Trophoblast cell (in vitro differentiated cells and primary cell): ENCODE data around the gene TTPAL.

Experiments
- DNase-seq, 2 donors: peaks; one replicate each; pipeline ENCODE4 v3.0.0-alpha.2; 2016
- H2AFZ ChIP-seq: 2 replicates; pipeline ENCODE4 v1.6.1; 2013; ENCODE audit warnings: low read length, moderate library complexity, mild to moderate bottlenecking; ENCODE audit not compliant: insufficient read depth, poor library complexity
- H2AK5ac ChIP-seq: 2 replicates; pipeline ENCODE4 v1.6.1; 2013; ENCODE audit warnings: mild to moderate bottlenecking, low read length
- H2BK120ac ChIP-seq: 2 replicates; pipeline ENCODE4 v1.6.1; 2013; ENCODE audit warnings: low read length, mild to moderate bottlenecking, moderate library complexity; ENCODE audit not compliant: insufficient read depth, poor library complexity
- H2BK12ac ChIP-seq: 2 replicates; pipeline ENCODE4 v1.6.1; 2013; ENCODE audit warnings: mild to moderate bottlenecking, low read length, moderate library complexity
- H2BK5ac ChIP-seq: 2 replicates; pipeline ENCODE4 v1.6.1; 2013; ENCODE audit warnings: low read length, low read depth, moderate library complexity, mild to moderate bottlenecking; ENCODE audit not compliant: poor library complexity
- H3K14ac ChIP-seq: 2 replicates; pipeline ENCODE4 v1.6.1; 2013; ENCODE audit warnings: mild to moderate bottlenecking, low read length
- H3K18ac ChIP-seq: 2 replicates; pipeline ENCODE4 v1.6.1; 2013; ENCODE audit warnings: mild to moderate bottlenecking, low read length
- H3K23ac ChIP-seq: 2 replicates; pipeline ENCODE4 v1.6.1; 2013; ENCODE audit warnings: low read length
- H3K27ac ChIP-seq: 2 replicates; pipeline ENCODE4 v1.5.1; 2013; ENCODE audit warnings: low read depth, mild to moderate bottlenecking, inconsistent platforms, low read length, moderate library complexity
- H3K27me3 ChIP-seq: 2 replicates; pipeline ENCODE4 v1.6.1; 2013; ENCODE audit warnings: inconsistent platforms, mild to moderate bottlenecking, low read length, moderate library complexity; ENCODE audit not compliant: insufficient read depth
- H3K36me3 ChIP-seq, 2 experiments: 1 replicate in 1 of 2; 2 replicates in 1 of 2; pipeline ENCODE4 v1.6.1; 2013; ENCODE audit warnings: low read length in 2 of 2, mild to moderate bottlenecking in 2 of 2, moderate library complexity in 1 of 2; ENCODE audit not compliant: insufficient read depth in 2 of 2, control insufficient read depth in 1 of 2
- H3K4ac ChIP-seq: 2 replicates; pipeline ENCODE4 v1.6.1; 2013; ENCODE audit warnings: low read depth, mild to moderate bottlenecking, low read length, moderate library complexity
- H3K4me1 ChIP-seq, 2 experiments: 1 replicate in 1 of 2; 2 replicates in 1 of 2; pipeline ENCODE4 v1.6.1; 2013; ENCODE audit warnings: low read length in 2 of 2, mild to moderate bottlenecking in 2 of 2, moderate library complexity in 1 of 2; ENCODE audit not compliant: insufficient read depth in 2 of 2, control insufficient read depth in 1 of 2
- H3K4me2 ChIP-seq: 2 replicates; pipeline ENCODE4 v1.6.1; 2013; ENCODE audit warnings: inconsistent platforms, mild to moderate bottlenecking, low read length, moderate library complexity
- H3K4me3 ChIP-seq: 2 replicates; pipeline ENCODE4 v1.5.1; 2013; ENCODE audit warnings: mild to moderate bottlenecking, low read depth, low read length, inconsistent platforms
- H3K79me1 ChIP-seq: one replicate; pipeline ENCODE4 v1.6.1; 2013; ENCODE audit warnings: low read length
- H3K79me2 ChIP-seq: 2 replicates; pipeline ENCODE4 v1.6.1; 2013; ENCODE audit warnings: low read length, mild to moderate bottlenecking; ENCODE audit not compliant: control insufficient read depth, insufficient read depth, poor library complexity
- H3K9ac ChIP-seq: 2 replicates; pipeline ENCODE4 v1.6.1; 2013; ENCODE audit warnings: mild to moderate bottlenecking, low read length
- H3K9me3 ChIP-seq: 2 replicates; pipeline ENCODE4 v1.6.1; 2013; ENCODE audit warnings: low read depth, mild to moderate bottlenecking, control low read depth, inconsistent platforms, low read length; ENCODE audit not compliant: insufficient read depth
- H4K12ac ChIP-seq: 2 replicates; pipeline ENCODE4 v1.6.1; 2013; ENCODE audit warnings: low read depth, mild to moderate bottlenecking, low read length, moderate library complexity
- H4K8ac ChIP-seq: 2 replicates; pipeline ENCODE4 v1.6.1; 2013; ENCODE audit warnings: low read depth, mild to moderate bottlenecking, low read length, moderate library complexity
- H4K91ac ChIP-seq: one replicate; pipeline ENCODE4 v1.6.1; 2013; ENCODE audit warnings: low read depth, mild to moderate bottlenecking, low read length, moderate library complexity
- WGBS: extraction: QIAGEN DNeasy Blood & Tissue Kit; methylation state at CpG from one replicate; pipeline ENCODE4 v1.1.7; 2013; ENCODE audit warnings: missing lambda C conversion rate; ENCODE audit not compliant: insufficient read length, insufficient coverage; ENCODE audit errors: extremely low coverage; 5-methylcytosine and 5-hydroxymethylcytosine counted together

Gene TTPAL

DNA sequence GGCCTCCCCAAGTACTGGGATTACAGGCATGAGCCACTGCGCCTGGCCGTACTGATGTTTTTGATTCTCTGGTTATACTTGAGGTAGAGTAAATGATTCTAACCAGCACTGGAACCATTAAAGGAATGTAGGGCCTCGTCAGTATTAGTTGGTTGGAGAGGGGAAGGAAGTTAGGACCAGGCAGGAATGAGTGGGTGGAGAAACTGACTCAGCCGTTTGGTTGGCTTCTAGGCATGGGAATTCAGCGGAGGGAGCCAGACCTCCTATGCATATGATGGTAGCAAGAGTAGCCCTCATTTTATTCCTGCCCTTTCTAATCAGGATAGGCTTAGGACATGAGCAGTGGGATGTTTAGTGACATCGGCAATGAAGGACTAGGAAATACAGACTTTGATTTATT lies 65.2 kb downstream of the TTPAL start:
- Histone ChIP-seq H3K4me1 (no peaks in the 10 kb centered on the region), H3K9me3 (no peaks in the 10 kb centered on the region), H3K18ac (no peak overlapping the region), H3K27ac (no peak overlapping the region), H3K79me1 (no peaks in the 10 kb centered on the region), H3K14ac (no peak overlapping the region), H4K8ac (no peak overlapping the region), H2AK5ac (no peak overlapping the region), H4K91ac (no peak overlapping the region), H3K23ac (no peak overlapping the region), H3K4me2 (no peak overlapping the region), H2BK12ac (no peak overlapping the region), H3K4me3 (no peak overlapping the region), H4K12ac (no peak overlapping the region), H3K79me2 (no peaks in the 10 kb centered on the region), H2BK5ac (no peak overlapping the region), H3K4ac (no peak overlapping the region), H3K36me3 (no peaks in the 10 kb centered on the region), H2AFZ (no peak overlapping the region), H3K27me3 (no peaks in the 10 kb centered on the region), H2BK120ac (no peak overlapping the region), H3K9ac (no peak overlapping the region)
- DNase-seq = peak; percentile 72 to 73
- WGBS = no CpG with 5 or more reads among the region's 6 CpGs

- no peak overlapping the region for H4K12ac ChIP-seq
- H3K23ac ChIP-seq = no peak overlapping the region
- H2AFZ ChIP-seq = no peak overlapping the region
- H4K8ac ChIP-seq = no peak overlapping the region
- no peak overlapping the region for H2AK5ac ChIP-seq
- no peaks in the 10 kb centered on the region for H3K4me1 ChIP-seq
- no peak overlapping the region for H3K27ac ChIP-seq
- no peak overlapping the region for H4K91ac ChIP-seq
- H3K79me2 ChIP-seq = no peaks in the 10 kb centered on the region
- no peak overlapping the region for H3K9ac ChIP-seq
- no peak overlapping the region for H2BK12ac ChIP-seq
- H3K18ac ChIP-seq = no peak overlapping the region
- H2BK120ac ChIP-seq = no peak overlapping the region
- no peak overlapping the region for H3K4me2 ChIP-seq
- no peak overlapping the region for H2BK5ac ChIP-seq
- H3K14ac ChIP-seq = no peak overlapping the region
- WGBS = no CpG with 5 or more reads among the region's 4 CpGs
- H3K9me3 ChIP-seq = no peaks in the 10 kb centered on the region
- H3K27me3 ChIP-seq = no peaks in the 10 kb centered on the region
- H3K4me3 ChIP-seq = no peak overlapping the region
- H3K79me1 ChIP-seq = no peaks in the 10 kb centered on the region
- no peaks in the 10 kb centered on the region for H3K36me3 ChIP-seq
- no peak overlapping the region for H3K4ac ChIP-seq
- DNase-seq = peak; percentile 75 to 91
Measured at GRCh38 chr20:44541992-44542391, 66.3 kb downstream of the TTPAL start.

GRCh38 chr20:44542890-44543289 lies 67.2 kb downstream of the TTPAL start:
- Histone ChIP-seq H3K23ac (no peak overlapping the region), H3K4me2 (no peak overlapping the region), H4K91ac (no peak overlapping the region), H2AFZ (no peak overlapping the region), H2BK120ac (no peak overlapping the region), H3K79me2 (no peaks in the 10 kb centered on the region), H3K79me1 (no peaks in the 10 kb centered on the region), H2BK5ac (no peak overlapping the region), H3K4me1 (no peaks in the 10 kb centered on the region), H3K27me3 (no peaks in the 10 kb centered on the region), H3K27ac (no peak overlapping the region), H3K9me3 (no peaks in the 10 kb centered on the region), H3K9ac (no peak overlapping the region), H3K18ac (no peak overlapping the region), H4K8ac (no peak overlapping the region), H2AK5ac (no peak overlapping the region), H3K36me3 (no peaks in the 10 kb centered on the region), H3K14ac (no peak overlapping the region), H2BK12ac (no peak overlapping the region), H3K4me3 (no peak overlapping the region), H4K12ac (no peak overlapping the region), H3K4ac (no peak overlapping the region)
- WGBS = no CpG with 5 or more reads among the region's 1 CpG
- no peak for DNase-seq

GRCh38 chr20:44543358-44543757 lies 67.7 kb downstream of the TTPAL start:
- Histone ChIP-seq H4K91ac (peak overlapping the region; percentile 5), H2AK5ac (no peak overlapping the region), H3K79me2 (no peaks in the 10 kb centered on the region), H3K27me3 (no peaks in the 10 kb centered on the region), H3K4me3 (no peak overlapping the region), H3K9ac (no peak overlapping the region), H2BK12ac (no peak overlapping the region), H3K23ac (no peak overlapping the region), H3K14ac (no peak overlapping the region), H2BK120ac (no peak overlapping the region), H3K4ac (no peak overlapping the region), H3K18ac (no peak overlapping the region), H4K8ac (no peak overlapping the region), H4K12ac (no peak overlapping the region), H3K27ac (no peak overlapping the region), H2AFZ (no peak overlapping the region), H3K9me3 (no peaks in the 10 kb centered on the region), H3K36me3 (no peaks in the 10 kb centered on the region), H2BK5ac (no peak overlapping the region), H3K79me1 (no peaks in the 10 kb centered on the region), H3K4me2 (no peak overlapping the region), H3K4me1 (no peaks in the 10 kb centered on the region)
- no peak for DNase-seq
- WGBS = no CpG with 5 or more reads among the region's 3 CpGs
